Endodermal cell (in vitro differentiated cells): Measurements from ENCODE around the gene ZG16B. TPM values are rescaled to one million over a fixed set of nuclear protein-coding genes. Genes with fewer than 3 reads are reported as not detected.

ENCODE experiments used
- DNase-seq: peaks from one replicate; pipeline ENCODE4 v3.0.0-alpha.2; 2017
- H3K27ac ChIP-seq: 2 replicates; pipeline ENCODE4 v1.5.1; 2013; ENCODE audit warnings: mild to moderate bottlenecking, low read depth, low read length, moderate library complexity
- H3K27me3 ChIP-seq: 2 replicates; pipeline ENCODE4 v1.6.1; 2013; ENCODE audit warnings: mild to moderate bottlenecking, low read length, moderate library complexity; ENCODE audit not compliant: insufficient read depth, control insufficient read depth, poor library complexity, severe bottlenecking
- H3K36me3 ChIP-seq: 2 replicates; pipeline ENCODE4 v1.7.0; 2013; ENCODE audit warnings: mild to moderate bottlenecking, low read length, moderate library complexity; ENCODE audit not compliant: control insufficient read depth, insufficient read depth
- H3K4me1 ChIP-seq: one replicate; pipeline ENCODE4 v1.7.0; 2013; ENCODE audit warnings: low read length; ENCODE audit not compliant: control insufficient read depth, insufficient read depth
- H3K4me3 ChIP-seq: 2 replicates; pipeline ENCODE4 v1.5.1; 2013; ENCODE audit warnings: mild to moderate bottlenecking, low read length, moderate library complexity
- H3K9ac ChIP-seq: 2 replicates; pipeline ENCODE4 v1.6.1; 2013; ENCODE audit warnings: mild to moderate bottlenecking, low read length, moderate library complexity; ENCODE audit not compliant: poor library complexity, severe bottlenecking; ENCODE audit errors: extremely low read depth
- H3K9me3 ChIP-seq: 2 replicates; pipeline ENCODE4 v1.6.1; 2013; ENCODE audit warnings: mild to moderate bottlenecking, low read length, moderate library complexity; ENCODE audit not compliant: control insufficient read depth
- H3K27ac Mint-ChIP-seq: 2 replicates; pipeline ENCODE4 v1.8.0; 2020; ENCODE audit warnings: mixed read lengths
- H3K27me3 Mint-ChIP-seq: 2 replicates; pipeline ENCODE4 v1.8.0; 2021; ENCODE audit warnings: mild to moderate bottlenecking, mixed read lengths; ENCODE audit not compliant: insufficient read depth
- H3K36me3 Mint-ChIP-seq: 2 replicates; pipeline ENCODE4 v1.8.0; 2020; ENCODE audit warnings: low read depth, mixed read lengths
- H3K4me1 Mint-ChIP-seq: 2 replicates; pipeline ENCODE4 v1.8.0; 2020; ENCODE audit warnings: mixed read lengths
- H3K4me3 Mint-ChIP-seq: 2 replicates; pipeline ENCODE4 v1.8.0; 2020; ENCODE audit warnings: mild to moderate bottlenecking, moderate library complexity, mixed read lengths
- H3K9me3 Mint-ChIP-seq: 2 replicates; pipeline ENCODE4 v1.8.0; 2020; ENCODE audit warnings: mild to moderate bottlenecking, mixed read lengths
- WGBS, 2 experiments: methylation state at CpG; one replicate each; pipeline versions ENCODE4 v1.1.5 to v1.1.7; 2013; ENCODE audit warnings: missing lambda C conversion rate in 2 of 2, mixed read lengths in 1 of 2; ENCODE audit not compliant: insufficient coverage in 1 of 2, insufficient read length in 1 of 2; 5-methylcytosine and 5-hydroxymethylcytosine counted together
- total RNA-seq, 2 donors: library from RNA; stranded (reverse); fragmentation: NEBNext Ultra II Directional in 1 of 2; extraction: Animal tissue kit (Norgen Biotek cat#: 25700) in 1 of 2; gene quantifications; 2 replicates in 1 of 2; 3 replicates in 1 of 2; pipeline ENCODE4 v1.2.1, GENCODE V29; 2021
- TF ChIP-seq, protein P1 (sequence below): fragments of 200-600 bp; sonication (generic); conservative IDR thresholded peaks from 2 replicates; pipeline ENCODE4 v1.5.0; 2021; ENCODE audit warnings: antibody characterized with exemption, mild to moderate bottlenecking

ZG16B gene
- total RNA-seq, 2 donors from 2014 or later: not detected

- Histone ChIP-seq H3K4me1 (peaks cover 6% of the 10 kb centered on the region), H3K9ac (no peak overlapping the region), H3K27ac (no peak overlapping the region), H3K36me3 (no peaks in the 10 kb centered on the region), H3K9me3 (no peaks in the 10 kb centered on the region), H3K27me3 (no peaks in the 10 kb centered on the region), H3K4me3 (no peak overlapping the region)
- Mint-ChIP-seq H3K27ac (peak overlapping the region; percentile 96), H3K4me3 (no peak overlapping the region), H3K36me3 (no peaks in the 10 kb centered on the region), H3K4me1 (peaks cover 9% of the 10 kb centered on the region), H3K9me3 (no peaks in the 10 kb centered on the region), H3K27me3 (peaks cover 2% of the 10 kb centered on the region)
- DNase-seq: peak; percentile 62
- TF ChIP-seq, protein P1, sequence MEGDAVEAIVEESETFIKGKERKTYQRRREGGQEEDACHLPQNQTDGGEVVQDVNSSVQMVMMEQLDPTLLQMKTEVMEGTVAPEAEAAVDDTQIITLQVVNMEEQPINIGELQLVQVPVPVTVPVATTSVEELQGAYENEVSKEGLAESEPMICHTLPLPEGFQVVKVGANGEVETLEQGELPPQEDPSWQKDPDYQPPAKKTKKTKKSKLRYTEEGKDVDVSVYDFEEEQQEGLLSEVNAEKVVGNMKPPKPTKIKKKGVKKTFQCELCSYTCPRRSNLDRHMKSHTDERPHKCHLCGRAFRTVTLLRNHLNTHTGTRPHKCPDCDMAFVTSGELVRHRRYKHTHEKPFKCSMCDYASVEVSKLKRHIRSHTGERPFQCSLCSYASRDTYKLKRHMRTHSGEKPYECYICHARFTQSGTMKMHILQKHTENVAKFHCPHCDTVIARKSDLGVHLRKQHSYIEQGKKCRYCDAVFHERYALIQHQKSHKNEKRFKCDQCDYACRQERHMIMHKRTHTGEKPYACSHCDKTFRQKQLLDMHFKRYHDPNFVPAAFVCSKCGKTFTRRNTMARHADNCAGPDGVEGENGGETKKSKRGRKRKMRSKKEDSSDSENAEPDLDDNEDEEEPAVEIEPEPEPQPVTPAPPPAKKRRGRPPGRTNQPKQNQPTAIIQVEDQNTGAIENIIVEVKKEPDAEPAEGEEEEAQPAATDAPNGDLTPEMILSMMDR: no peak
- WGBS, 2 experiments: 85 to 91% methylated on average over 6 to 10 of the region's 13 CpGs
Observed at GRCh38 chr16:2836646-2837508, 6.8 kb downstream of the ZG16B start.

GRCh38 chr16:2838928-2839327 lies 8.8 kb downstream of the ZG16B start:
- H3K27ac Mint-ChIP-seq: peak overlapping the region; percentile 53
- no peak overlapping the region for H3K4me3 Mint-ChIP-seq

GRCh38 chr16:2839650-2840450 lies 9.7 kb downstream of the ZG16B start:
- H3K36me3 Mint-ChIP-seq: no peaks in the 10 kb centered on the region
- Histone ChIP-seq H3K4me1 (peaks cover 6% of the 10 kb centered on the region), H3K27ac (no peak overlapping the region), H3K9me3 (no peaks in the 10 kb centered on the region), H3K36me3 (no peaks in the 10 kb centered on the region), H3K27me3 (no peaks in the 10 kb centered on the region), H3K9ac (no peak overlapping the region), H3K4me3 (no peak overlapping the region)
- H3K4me1 Mint-ChIP-seq: peaks cover 9% of the 10 kb centered on the region
- DNase-seq: no peak
- H3K9me3 Mint-ChIP-seq: no peaks in the 10 kb centered on the region
- 79 to 92% methylated on average over 4 to 15 of the region's 15 CpGs for WGBS, 2 experiments
- H3K27me3 Mint-ChIP-seq: peaks cover 8% of the 10 kb centered on the region
- no peak overlapping the region for H3K27ac Mint-ChIP-seq
- TF ChIP-seq, protein P1: no peak
- H3K4me3 Mint-ChIP-seq: no peak overlapping the region

More at GRCh38 chr16:2838928-2839327, 8.8 kb downstream of the ZG16B start:
- H3K9me3 Mint-ChIP-seq: no peaks in the 10 kb centered on the region
- H3K27me3 Mint-ChIP-seq: peaks cover 8% of the 10 kb centered on the region
- Histone ChIP-seq H3K4me3 (no peak overlapping the region), H3K27ac (no peak overlapping the region), H3K27me3 (no peaks in the 10 kb centered on the region), H3K36me3 (no peaks in the 10 kb centered on the region), H3K4me1 (peaks cover 6% of the 10 kb centered on the region), H3K9ac (no peak overlapping the region), H3K9me3 (no peaks in the 10 kb centered on the region)
- 18 to 19% methylated on average over 9 to 12 of the region's 12 CpGs for WGBS, 2 experiments
- no peaks in the 10 kb centered on the region for H3K36me3 Mint-ChIP-seq
- peaks cover 9% of the 10 kb centered on the region for H3K4me1 Mint-ChIP-seq
- DNase-seq: peak; percentile 93
- TF ChIP-seq, protein P1: peak; percentile 98
